ENCODE measurements around the gene SBNO2. TPM values are rescaled to one million over a fixed set of nuclear protein-coding genes. Genes with fewer than 3 reads are reported as not detected.

Gene SBNO2
- total and polyA plus RNA-seq, 2 donors (not counting 1 experiment from before 2014, with no cell fraction given): 42.8 to 83.3 TPM

- peaks cover 79% of the 10 kb centered on the region for H4K20me1 ChIP-seq (ENCODE audit: control insufficient read depth, insufficient read depth, low read length, poor library complexity, severe bottlenecking)
- peaks cover 78% of the 10 kb centered on the region for H3K79me2 ChIP-seq (ENCODE audit: control insufficient read depth, insufficient read depth, low read length)
- H3K4me3 ChIP-seq (ENCODE audit: control extremely low read depth in 1 of 5, extremely low read depth in 1 of 5, insufficient read depth in 1 of 5, low read depth in 2 of 5, low read length in 4 of 5): no peak overlapping the region
- Mint-ChIP-seq H3K4me3 (no peak overlapping the region), H3K4me1 (peaks cover 8% of the 10 kb centered on the region), H3K9me3 (ENCODE audit: insufficient read depth) (no peaks in the 10 kb centered on the region), H3K27ac (no peak overlapping the region), H3K27me3 (no peaks in the 10 kb centered on the region)
- H3K4me1 ChIP-seq (ENCODE audit: control insufficient read depth in 2 of 2, insufficient read depth in 2 of 2, low read length in 2 of 2): no peaks in the 10 kb centered on the region
- ATAC-seq (ENCODE audit: low read depth) (no peak), DNase-seq (no peak)
- H3K27me3 ChIP-seq (replicated peaks in 1 of 4; ENCODE audit: control extremely low read depth in 1 of 4, control insufficient read depth in 3 of 4, insufficient read depth in 4 of 4, low read length in 3 of 4): no peaks in the 10 kb centered on the region
- H2AFZ ChIP-seq (ENCODE audit: insufficient read depth, low read depth, low read length, poor library complexity, severe bottlenecking): no peak overlapping the region
- no peak overlapping the region for H3K9ac ChIP-seq (ENCODE audit: low read length)
- WGBS (ENCODE audit: insufficient coverage): 89% methylated on average over 22 of the region's 31 CpGs
- ChIA-PET CTCF (interaction anchor here (0.6 kb wide), 1 partner anchor 122 kb away, joined by 3 read pairs; no protein-coding TSS in a partner anchor), POLR2A (no interaction called here)
- no peak overlapping the region for H3K4me2 ChIP-seq (replicated peaks; ENCODE audit: low read depth, low read length, poor library complexity, severe bottlenecking)
- peaks cover 0 to 6% of the 10 kb centered on the region in 2 experiments for H3K36me3 ChIP-seq (replicated peaks in 1 of 2; ENCODE audit: control extremely low read depth in 1 of 2, control insufficient read depth in 1 of 2, extremely low read depth in 1 of 2, insufficient read depth in 2 of 2, low read length in 1 of 2)
- intact Hi-C loops (cut with micrococcal nuclease): no loop called here
- no peaks in the 10 kb centered on the region for H3K9me3 ChIP-seq (ENCODE audit: control extremely low read depth in 1 of 3, control insufficient read depth in 2 of 3, insufficient read depth in 1 of 3, low read length in 2 of 3)
- H3K27ac ChIP-seq (ENCODE audit: low read length in 2 of 2): no peak overlapping the region
- no peak for TF ChIP-seq CTCF (IDR thresholded peaks at IDR 0.05)
- TF ChIP-seq EZH2 (IDR thresholded peaks at IDR 0.05; ENCODE audit: borderline replicate concordance, insufficient read depth, low read depth, low read length, poor library complexity, severe bottlenecking): no peak
Measured at GRCh38 chr19:1159864-1160595, 14.0 kb downstream of the SBNO2 start.

- no peak for ATAC-seq (ENCODE audit: low read depth)
- Histone ChIP-seq H3K4me1 (ENCODE audit: control insufficient read depth in 2 of 2, insufficient read depth in 2 of 2, low read length in 2 of 2) (no peaks in the 10 kb centered on the region), H3K9ac (ENCODE audit: low read length) (no peak overlapping the region), H3K4me2 (replicated peaks; ENCODE audit: low read depth, low read length, poor library complexity, severe bottlenecking) (no peak overlapping the region), H3K9me3 (ENCODE audit: control extremely low read depth in 1 of 3, control insufficient read depth in 2 of 3, insufficient read depth in 1 of 3, low read length in 2 of 3) (no peaks in the 10 kb centered on the region), H3K27me3 (replicated peaks in 1 of 4; ENCODE audit: control extremely low read depth in 1 of 4, control insufficient read depth in 3 of 4, insufficient read depth in 4 of 4, low read length in 3 of 4) (no peaks in the 10 kb centered on the region), H3K27ac (ENCODE audit: low read length in 2 of 2) (no peak overlapping the region), H3K4me3 (ENCODE audit: control extremely low read depth in 1 of 5, extremely low read depth in 1 of 5, insufficient read depth in 1 of 5, low read depth in 2 of 5, low read length in 4 of 5) (no peak overlapping the region), H4K20me1 (ENCODE audit: control insufficient read depth, insufficient read depth, low read length, poor library complexity, severe bottlenecking) (peaks cover 84% of the 10 kb centered on the region), H2AFZ (ENCODE audit: insufficient read depth, low read depth, low read length, poor library complexity, severe bottlenecking) (no peak overlapping the region), H3K79me2 (ENCODE audit: control insufficient read depth, insufficient read depth, low read length) (peaks cover 81% of the 10 kb centered on the region), H3K36me3 (replicated peaks in 1 of 2; ENCODE audit: control extremely low read depth in 1 of 2, control insufficient read depth in 1 of 2, extremely low read depth in 1 of 2, insufficient read depth in 2 of 2, low read length in 1 of 2) (peaks cover 0 to 6% of the 10 kb centered on the region in 2 experiments)
- ChIA-PET CTCF (no interaction called here), POLR2A (interaction anchor here (0.5 to 0.6 kb wide), 3 partner anchors 24 to 34 kb away, joined by 3 to 5 read pairs (median 3); no protein-coding TSS in a partner anchor)
- H3K4me1 Mint-ChIP-seq: peaks cover 8% of the 10 kb centered on the region
- DNase-seq: no peak
- no peak overlapping the region for H3K27ac Mint-ChIP-seq
- intact Hi-C loops (cut with micrococcal nuclease): no loop called here
- 94% methylated on average over 29 of the region's 32 CpGs for WGBS (ENCODE audit: insufficient coverage)
- H3K27me3 Mint-ChIP-seq: no peaks in the 10 kb centered on the region
- no peak overlapping the region for H3K4me3 Mint-ChIP-seq
- H3K9me3 Mint-ChIP-seq (ENCODE audit: insufficient read depth): no peaks in the 10 kb centered on the region
- TF ChIP-seq CTCF (IDR thresholded peaks at IDR 0.05): no peak
- no peak for TF ChIP-seq EZH2 (IDR thresholded peaks at IDR 0.05; ENCODE audit: borderline replicate concordance, insufficient read depth, low read depth, low read length, poor library complexity, severe bottlenecking)
Measured at GRCh38 chr19:1158885-1159448, 15.1 kb downstream of the SBNO2 start.
